LNCaP clone FGC (cell line): ENCODE measurements around the gene TEX48.

Experiments used
- DNase-seq: peaks from one replicate; pipeline ENCODE4 v3.0.0-alpha.2; 2011; ENCODE audit warnings: low read depth
- H3K4me3 ChIP-seq: 2 replicates; pipeline ENCODE4 v1.5.1; 2011; ENCODE audit warnings: mild to moderate bottlenecking, low read depth, low read length, control low read depth
- CTCF ChIP-seq: IDR thresholded peaks from 2 replicates; pipeline ENCODE4 v1.5.1; 2012; ENCODE audit warnings: mild to moderate bottlenecking; ENCODE audit not compliant: control insufficient read depth, insufficient read depth; ENCODE audit errors: extremely low read depth

TEX48 gene

DNA sequence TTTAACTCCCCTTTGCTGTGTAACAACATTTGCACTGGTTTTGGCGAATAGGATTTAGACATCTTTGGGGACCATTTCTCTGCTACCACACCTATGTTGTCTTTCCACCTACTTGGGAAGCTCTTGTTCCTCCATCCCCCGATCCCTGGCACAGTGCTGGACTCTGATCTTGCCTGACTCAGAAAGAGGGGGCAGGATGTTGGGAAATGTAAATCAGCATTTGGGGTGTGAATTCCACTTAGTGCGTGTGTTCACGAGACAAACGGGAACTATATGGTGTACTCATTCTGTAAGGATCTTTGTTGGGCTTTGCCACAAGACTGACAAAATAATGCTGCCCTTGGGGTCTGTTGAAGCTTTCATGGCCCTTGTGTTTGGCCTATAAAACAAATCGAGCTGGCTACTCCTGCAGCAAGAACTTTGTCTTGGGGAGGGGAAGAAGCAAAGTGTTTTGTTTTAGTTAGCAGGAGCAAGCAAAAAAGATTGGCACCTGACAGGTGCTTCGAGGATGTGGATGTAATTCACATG, 52.4 kb downstream of the TEX48 start:
- no peak overlapping the region for H3K4me3 ChIP-seq
- no peak for TF ChIP-seq CTCF
- DNase-seq = no peak

- no peak for TF ChIP-seq CTCF
- DNase-seq = no peak
- no peak overlapping the region for H3K4me3 ChIP-seq
Measured at GRCh38 chr9:114627553-114627952, 54.4 kb downstream of the TEX48 start.

GRCh38 chr9:114626415-114627020, 55.5 kb downstream of the TEX48 start:
- no peak overlapping the region for H3K4me3 ChIP-seq
- no peak for DNase-seq
- no peak for TF ChIP-seq CTCF

- TF ChIP-seq CTCF = no peak
- DNase-seq = no peak
- no peak overlapping the region for H3K4me3 ChIP-seq
Measured at GRCh38 chr9:114624677-114625076, 57.3 kb downstream of the TEX48 start.

GRCh38 chr9:114621975-114622609, 59.9 kb downstream of the TEX48 start:
- TF ChIP-seq CTCF = no peak
- H3K4me3 ChIP-seq = no peak overlapping the region
- DNase-seq = no peak

GRCh38 chr9:114621561-114621960, 60.4 kb downstream of the TEX48 start:
- TF ChIP-seq CTCF = no peak
- no peak overlapping the region for H3K4me3 ChIP-seq
- DNase-seq = no peak
